ENCODE data around the gene IL27RA. TPM values are rescaled to one million over a fixed set of nuclear protein-coding genes. Genes with fewer than 3 reads are reported as not detected.

IL27RA gene
- total and polyA plus RNA-seq, 2 of the 4 experiments (the other 2 are of a cell fraction) = 2.9 to 5.1 TPM

GRCh38 chr19:14059652-14060155, 28.1 kb downstream of the IL27RA start:
- H3K4me3 ChIP-seq (ENCODE audit: insufficient read depth, low read depth, low read length) = no peak overlapping the region
- no peak overlapping the region for H3K23ac ChIP-seq (ENCODE audit: low read depth, low read length)
- ATAC-seq (ENCODE audit: low read depth) (no peak), DNase-seq (no peak)
- H4K91ac ChIP-seq (ENCODE audit: insufficient read depth, low read depth, low read length) = no peak overlapping the region
- no peak overlapping the region for H3K27ac ChIP-seq (ENCODE audit: insufficient read depth, low read length)
- no peak overlapping the region for H4K8ac ChIP-seq (ENCODE audit: low read depth in 2 of 2, low read length in 2 of 2)
- no peak overlapping the region for H4K5ac ChIP-seq (ENCODE audit: low read depth, low read length)
- H3K36me3 ChIP-seq (ENCODE audit: control insufficient read depth, insufficient read depth, low read length) = no peaks in the 10 kb centered on the region
- dilution Hi-C loops (cut with HindIII; ENCODE audit: low sequenced_read_pairs, unreplicated experiment) = no loop called here
- no peak overlapping the region for H2AFZ ChIP-seq (replicated peaks; ENCODE audit: low read length, poor library complexity)
- H3K9me1 ChIP-seq (ENCODE audit: insufficient read depth, low read length) = no peaks in the 10 kb centered on the region
- WGBS, 2 experiments (ENCODE audit: extremely low coverage in 2 of 2, insufficient read length in 1 of 2) = 71% methylated on average over 2 of the region's 8 CpGs; no CpG with 5 or more reads in 1 of the 2 experiments
- H3K4ac ChIP-seq (ENCODE audit: low read depth, low read length) = no peak overlapping the region
- H2AK9ac ChIP-seq (replicated peaks; ENCODE audit: low read depth, low read length, poor library complexity) = no peak overlapping the region
- H2BK120ac ChIP-seq (ENCODE audit: low read depth, low read length) = no peak overlapping the region
- no peak overlapping the region for H2BK20ac ChIP-seq (ENCODE audit: low read depth, low read length)
- peaks cover 1% of the 10 kb centered on the region; the same call in 1 of the 2 replicates for H3K4me1 ChIP-seq (ENCODE audit: control insufficient read depth, insufficient read depth, low read length)
- peaks cover 33% of the 10 kb centered on the region for H3K27me3 ChIP-seq (ENCODE audit: control insufficient read depth, insufficient read depth, low read length)
- no TSS peak for BruUV-seq (replicated peaks)
- H3K14ac ChIP-seq (replicated peaks; ENCODE audit: low read depth, low read length) = no peak overlapping the region
- no peak overlapping the region for H2AK5ac ChIP-seq (ENCODE audit: low read depth, low read length)
- intact Hi-C loops (cut with micrococcal nuclease) = no loop called here
- H3K79me1 ChIP-seq (ENCODE audit: low read depth in 1 of 2, low read length in 2 of 2) = no peaks in the 10 kb centered on the region
- H3K56ac ChIP-seq (ENCODE audit: extremely low read depth, insufficient read depth, low read length) = no peak overlapping the region
- H4K20me1 ChIP-seq (ENCODE audit: insufficient read depth, low read length) = no peaks in the 10 kb centered on the region
- ChIA-PET POLR2A (ENCODE audit: unreplicated experiment) (no interaction called here), CTCF (interaction anchor here (0.5 to 1.9 kb wide), 9 partner anchors 10 to 933 kb away, joined by 3 to 9 read pairs (median 3); no protein-coding TSS in a partner anchor)
- H3K4me2 ChIP-seq (ENCODE audit: low read depth, low read length) = no peak overlapping the region
- H2BK5ac ChIP-seq (ENCODE audit: low read depth, low read length, poor library complexity, severe bottlenecking) = no peak overlapping the region
- H2BK15ac ChIP-seq (ENCODE audit: low read depth, low read length) = no peak overlapping the region
- TF ChIP-seq USF2 (IDR thresholded peaks at IDR 0.05; ENCODE audit: low read depth, low read length) = no peak
- no peak for TF ChIP-seq MXI1 (IDR thresholded peaks at IDR 0.05; ENCODE audit: borderline replicate concordance, low read depth, low read length)
- no peak for TF ChIP-seq NFE2L2 (IDR thresholded peaks at IDR 0.05; ENCODE audit: low read depth, low read length)
- no peak for TF ChIP-seq CHD1 (IDR thresholded peaks at IDR 0.05; ENCODE audit: low read depth, low read length)
- no peak for TF ChIP-seq BHLHE40 (IDR thresholded peaks at IDR 0.05; ENCODE audit: low read depth, low read length)
- no peak for TF ChIP-seq MAZ (IDR thresholded peaks at IDR 0.05; ENCODE audit: borderline replicate concordance, low read depth, low read length)
- H3K9ac ChIP-seq (ENCODE audit: low read depth, low read length) = no peak overlapping the region
- H3K9me3 ChIP-seq (ENCODE audit: control insufficient read depth, insufficient read depth, low read length) = no peaks in the 10 kb centered on the region
- no peak overlapping the region for H3K18ac ChIP-seq (ENCODE audit: low read depth, low read length)
- in situ Hi-C loops (cut with MboI; ENCODE audit: low sequenced_read_pairs) = no loop called here

Data from IMR-90 (cell line).